CD4-positive, alpha-beta T cell (primary cell): ENCODE results near the gene TSSK6. TPM values are rescaled to one million over a fixed set of nuclear protein-coding genes. Genes with fewer than 3 reads are reported as not detected.

Source experiments
- ATAC-seq: fragments of 200-7000 bp; cut with Tn5 transposase; one replicate; pipeline ENCODE4 v1.10.0; 2022; ENCODE audit warnings: mild to moderate bottlenecking; ENCODE audit not compliant: poor library complexity
- CTCF ChIA-PET: fragments of 350-600 bp; sonication (Branson Sonifier 250); formaldehyde crosslinking; loops from one replicate; lab custom pipeline; 2021; ENCODE audit warnings: antibody characterized with exemption, inconsistent platforms; lab: Charles Lee
- POLR2A ChIA-PET: fragments of 350-600 bp; sonication (Branson Sonifier 250); formaldehyde crosslinking; loops from one replicate; lab custom pipeline; 2021; ENCODE audit warnings: antibody characterized with exemption, inconsistent platforms; lab: Charles Lee
- DNase-seq, 14 experiments: peaks; one replicate each; pipeline ENCODE4 v3.0.0-alpha.2; 2013 to 2020; ENCODE audit warnings: mixed read lengths in 2 of 14
- H3K27ac ChIP-seq, 2 donors: one replicate each; pipeline versions ENCODE4 v1.5.1 to v1.7.0; 2013; ENCODE audit warnings: low read length in 2 of 2, low read depth in 1 of 2, mild to moderate bottlenecking in 1 of 2
- H3K27me3 ChIP-seq, 2 experiments: 1 replicate in 1 of 2; 2 replicates in 1 of 2; pipeline versions ENCODE4 v1.6.1 to v1.7.0; 2013; ENCODE audit warnings: low read length in 2 of 2, control low read depth in 1 of 2, mild to moderate bottlenecking in 1 of 2, moderate library complexity in 1 of 2; ENCODE audit not compliant: insufficient read depth in 2 of 2, control insufficient read depth in 1 of 2
- H3K36me3 ChIP-seq: one replicate; pipeline ENCODE4 v1.6.1; 2013; ENCODE audit warnings: low read length, control low read depth; ENCODE audit not compliant: insufficient read depth
- H3K4me1 ChIP-seq: one replicate; pipeline ENCODE4 v1.6.1; 2013; ENCODE audit warnings: low read length, control low read depth; ENCODE audit not compliant: insufficient read depth
- H3K4me3 ChIP-seq: one replicate; pipeline ENCODE4 v1.5.1; 2013; ENCODE audit warnings: mild to moderate bottlenecking, low read length, moderate library complexity
- H3K9me3 ChIP-seq, 2 experiments: 1 replicate in 1 of 2; 2 replicates in 1 of 2; pipeline versions ENCODE4 v1.6.1 to v1.7.0; 2013; ENCODE audit warnings: low read length in 2 of 2, mild to moderate bottlenecking in 2 of 2, control low read depth in 1 of 2, moderate library complexity in 1 of 2; ENCODE audit not compliant: control insufficient read depth in 1 of 2, insufficient read depth in 1 of 2
- H3K27ac Mint-ChIP-seq: one replicate; pipeline ENCODE4 v1.8.0; 2020; ENCODE audit warnings: mixed read lengths
- H3K27me3 Mint-ChIP-seq: one replicate; pipeline ENCODE4 v1.8.0; 2021; ENCODE audit warnings: mixed read lengths
- H3K36me3 Mint-ChIP-seq: one replicate; pipeline ENCODE4 v1.8.0; 2021; ENCODE audit warnings: low read depth, mixed read lengths
- H3K4me1 Mint-ChIP-seq: one replicate; pipeline ENCODE4 v1.8.0; 2021; ENCODE audit warnings: low read depth, mixed read lengths
- H3K4me3 Mint-ChIP-seq: one replicate; pipeline ENCODE4 v1.8.0; 2020; ENCODE audit warnings: mild to moderate bottlenecking, mixed read lengths
- H3K9me3 Mint-ChIP-seq: one replicate; pipeline ENCODE4 v1.8.0; 2020; ENCODE audit warnings: mixed read lengths
- intact Hi-C, 2 experiments: fragments of 100-400 bp; cut with DNase I in 1 of 2; cut with micrococcal nuclease in 1 of 2; formaldehyde crosslinking; loops; one replicate each; pipeline versions ENCODE4 v1.15.1 to v1.9.0; 2023 to 2025; cut with DNase I, micrococcal nuclease
- total RNA-seq, 174 experiments: library from RNA in 2 of 174; stranded (reverse) in 2 of 174; gene quantifications; one replicate each; pipeline ENCODE4 v1.2.3 and lab custom pipeline; 2021 to 2026
- TF ChIP-seq, protein P1 (sequence below): fragments of 200-600 bp; IDR thresholded peaks from one replicate; pipeline ENCODE4 v1.8.0; 2022; ENCODE audit warnings: antibody characterized with exemption, mild to moderate bottlenecking

The TSSK6 gene
- total RNA-seq, 2 experiments from 2014 or later = 3.4 to 5.5 TPM

- no peaks in the 10 kb centered on the region for H3K27me3 Mint-ChIP-seq
- H3K9me3 Mint-ChIP-seq = no peaks in the 10 kb centered on the region
- peaks cover 19% of the 10 kb centered on the region for H3K4me1 Mint-ChIP-seq
- H3K27ac ChIP-seq = no peak overlapping the region
- H3K27me3 ChIP-seq = no peaks in the 10 kb centered on the region
- ATAC-seq (no peak), DNase-seq (no peak)
- H3K36me3 ChIP-seq = no peaks in the 10 kb centered on the region
- H3K4me1 ChIP-seq = peaks cover 31% of the 10 kb centered on the region
- H3K4me3 Mint-ChIP-seq = no peak overlapping the region
- TF ChIP-seq, protein P1, sequence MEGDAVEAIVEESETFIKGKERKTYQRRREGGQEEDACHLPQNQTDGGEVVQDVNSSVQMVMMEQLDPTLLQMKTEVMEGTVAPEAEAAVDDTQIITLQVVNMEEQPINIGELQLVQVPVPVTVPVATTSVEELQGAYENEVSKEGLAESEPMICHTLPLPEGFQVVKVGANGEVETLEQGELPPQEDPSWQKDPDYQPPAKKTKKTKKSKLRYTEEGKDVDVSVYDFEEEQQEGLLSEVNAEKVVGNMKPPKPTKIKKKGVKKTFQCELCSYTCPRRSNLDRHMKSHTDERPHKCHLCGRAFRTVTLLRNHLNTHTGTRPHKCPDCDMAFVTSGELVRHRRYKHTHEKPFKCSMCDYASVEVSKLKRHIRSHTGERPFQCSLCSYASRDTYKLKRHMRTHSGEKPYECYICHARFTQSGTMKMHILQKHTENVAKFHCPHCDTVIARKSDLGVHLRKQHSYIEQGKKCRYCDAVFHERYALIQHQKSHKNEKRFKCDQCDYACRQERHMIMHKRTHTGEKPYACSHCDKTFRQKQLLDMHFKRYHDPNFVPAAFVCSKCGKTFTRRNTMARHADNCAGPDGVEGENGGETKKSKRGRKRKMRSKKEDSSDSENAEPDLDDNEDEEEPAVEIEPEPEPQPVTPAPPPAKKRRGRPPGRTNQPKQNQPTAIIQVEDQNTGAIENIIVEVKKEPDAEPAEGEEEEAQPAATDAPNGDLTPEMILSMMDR = no peak
- ChIA-PET POLR2A (no interaction called here), CTCF (no interaction called here)
- intact Hi-C loops = no loop called here
- H3K27ac Mint-ChIP-seq = no peak overlapping the region
- no peak overlapping the region for H3K4me3 ChIP-seq
- H3K36me3 Mint-ChIP-seq = no peaks in the 10 kb centered on the region
- H3K9me3 ChIP-seq = peaks cover 0 to 11% of the 10 kb centered on the region in 2 experiments
Measured at GRCh38 chr19:19543640-19544039, 28.3 kb upstream of the TSSK6 start.

- H3K27ac Mint-ChIP-seq = no peak overlapping the region
- intact Hi-C loops = no loop called here
- TF ChIP-seq, protein P1 = no peak
- Histone ChIP-seq H3K4me1 (peaks cover 37% of the 10 kb centered on the region), H3K27ac (no peak overlapping the region), H3K27me3 (no peaks in the 10 kb centered on the region), H3K4me3 (no peak overlapping the region), H3K9me3 (peaks cover 0 to 11% of the 10 kb centered on the region in 2 experiments), H3K36me3 (no peaks in the 10 kb centered on the region)
- H3K27me3 Mint-ChIP-seq = no peaks in the 10 kb centered on the region
- no peak overlapping the region for H3K4me3 Mint-ChIP-seq
- DNase-seq = no peak
- CTCF ChIA-PET = no interaction called here
- no peaks in the 10 kb centered on the region for H3K9me3 Mint-ChIP-seq
- ATAC-seq = no peak
- H3K4me1 Mint-ChIP-seq = peaks cover 22% of the 10 kb centered on the region
- POLR2A ChIA-PET = no interaction called here
- H3K36me3 Mint-ChIP-seq = no peaks in the 10 kb centered on the region
Measured at GRCh38 chr19:19543101-19543500, 27.8 kb upstream of the TSSK6 start.

- Histone ChIP-seq H3K27ac (no peak overlapping the region), H3K4me1 (peaks cover 42% of the 10 kb centered on the region), H3K36me3 (no peaks in the 10 kb centered on the region), H3K4me3 (no peak overlapping the region), H3K27me3 (no peaks in the 10 kb centered on the region), H3K9me3 (peaks cover 0 to 11% of the 10 kb centered on the region in 2 experiments)
- peaks cover 27% of the 10 kb centered on the region for H3K4me1 Mint-ChIP-seq
- no peaks in the 10 kb centered on the region for H3K36me3 Mint-ChIP-seq
- no peak overlapping the region for H3K27ac Mint-ChIP-seq
- TF ChIP-seq, protein P1 = no peak
- ATAC-seq (no peak), DNase-seq (no peak)
- no peak overlapping the region for H3K4me3 Mint-ChIP-seq
- intact Hi-C loops = no loop called here
- CTCF ChIA-PET = no interaction called here
- H3K9me3 Mint-ChIP-seq = no peaks in the 10 kb centered on the region
- POLR2A ChIA-PET = no interaction called here
- H3K27me3 Mint-ChIP-seq = no peaks in the 10 kb centered on the region
Measured at GRCh38 chr19:19542507-19542906, 27.2 kb upstream of the TSSK6 start.
